H9 (cell line): ENCODE measurements around the gene TLCD3A. TPM values are rescaled to one million over a fixed set of nuclear protein-coding genes. Genes with fewer than 3 reads are reported as not detected.
"Not testable (repeated sequence)": the region's sequence is repeated elsewhere in the genome, so short reads cannot be mapped to it uniquely, and the experiment has no call there.

ENCODE experiments used
- DNase-seq: peaks from one replicate; pipeline ENCODE4 v3.0.0-alpha.2; 2017
- H2AFZ ChIP-seq: one replicate; pipeline ENCODE4 v1.6.1; 2013; ENCODE audit warnings: mild to moderate bottlenecking, low read length, control low read depth, moderate library complexity
- H2AK5ac ChIP-seq: 2 replicates; pipeline ENCODE4 v1.6.1; 2013; ENCODE audit warnings: low read length, control low read depth, mixed read lengths; ENCODE audit not compliant: insufficient read length
- H2BK120ac ChIP-seq: one replicate; pipeline ENCODE4 v1.6.1; 2013; ENCODE audit warnings: low read depth, mild to moderate bottlenecking, low read length, control low read depth, inconsistent platforms; ENCODE audit not compliant: poor library complexity, severe bottlenecking
- H2BK12ac ChIP-seq: 2 replicates; pipeline ENCODE4 v1.6.1; 2013; ENCODE audit warnings: low read length, control low read depth, mixed read lengths, low read depth; ENCODE audit not compliant: insufficient read length
- H2BK15ac ChIP-seq: 2 replicates; pipeline ENCODE4 v1.6.1; 2013; ENCODE audit warnings: low read depth, low read length, control low read depth
- H2BK20ac ChIP-seq: one replicate; pipeline ENCODE4 v1.6.1; 2013; ENCODE audit warnings: low read depth, mild to moderate bottlenecking, low read length, control low read depth, inconsistent platforms; ENCODE audit not compliant: poor library complexity, severe bottlenecking
- H2BK5ac ChIP-seq: 2 replicates; pipeline ENCODE4 v1.6.1; 2013; ENCODE audit warnings: low read length, control low read depth, mixed read lengths; ENCODE audit not compliant: insufficient read length
- H3K14ac ChIP-seq: 2 replicates; pipeline ENCODE4 v1.6.1; 2013; ENCODE audit warnings: low read length, control low read depth; ENCODE audit not compliant: insufficient read depth
- H3K18ac ChIP-seq: 2 replicates; pipeline ENCODE4 v1.6.1; 2013; ENCODE audit warnings: low read depth, mild to moderate bottlenecking, mixed read lengths, low read length, control low read depth; ENCODE audit not compliant: insufficient read length
- H3K23ac ChIP-seq: 2 replicates; pipeline ENCODE4 v1.6.1; 2013; ENCODE audit warnings: low read length, control low read depth, mixed read lengths, low read depth; ENCODE audit not compliant: insufficient read length
- H3K23me2 ChIP-seq: 2 replicates; pipeline ENCODE4 v1.6.1; 2013; ENCODE audit warnings: low read depth, mild to moderate bottlenecking, mixed read lengths, low read length, control low read depth; ENCODE audit not compliant: insufficient read length, poor library complexity, severe bottlenecking
- H3K27ac ChIP-seq: 2 replicates; pipeline ENCODE4 v1.5.1; 2013; ENCODE audit warnings: low read length, control low read depth, mixed read lengths, low read depth; ENCODE audit not compliant: insufficient read length
- H3K27me3 ChIP-seq: 2 replicates; pipeline ENCODE4 v1.6.1; 2013; ENCODE audit warnings: low read length, control low read depth, inconsistent platforms; ENCODE audit not compliant: insufficient read depth
- H3K4ac ChIP-seq: 2 replicates; pipeline ENCODE4 v1.6.1; 2013; ENCODE audit warnings: low read depth, mild to moderate bottlenecking, control low read depth, inconsistent platforms, low read length, moderate library complexity
- H3K4me1 ChIP-seq: 2 replicates; pipeline ENCODE4 v1.6.1; 2013; ENCODE audit warnings: low read length, control low read depth, inconsistent platforms; ENCODE audit not compliant: insufficient read depth
- H3K4me2 ChIP-seq: 2 replicates; pipeline ENCODE4 v1.6.1; 2013; ENCODE audit warnings: low read length, control low read depth, mixed read lengths; ENCODE audit not compliant: insufficient read length, insufficient read depth
- H3K56ac ChIP-seq: 2 replicates; pipeline ENCODE4 v1.6.1; 2013; ENCODE audit warnings: low read depth, mild to moderate bottlenecking, mixed read lengths, low read length, control low read depth; ENCODE audit not compliant: insufficient read length
- H3K79me1 ChIP-seq: 2 replicates; pipeline ENCODE4 v1.6.1; 2013; ENCODE audit warnings: low read depth, mild to moderate bottlenecking, moderate library complexity, low read length, control low read depth, inconsistent platforms; ENCODE audit not compliant: insufficient read depth, poor library complexity, severe bottlenecking
- H3K79me2 ChIP-seq: 2 replicates; pipeline ENCODE4 v1.6.1; 2013; ENCODE audit warnings: low read length, control low read depth, inconsistent platforms; ENCODE audit not compliant: insufficient read depth
- H3K9ac ChIP-seq: 2 replicates; pipeline ENCODE4 v1.6.1; 2013; ENCODE audit warnings: low read length, control low read depth, mixed read lengths; ENCODE audit not compliant: insufficient read length; ENCODE audit errors: extremely low read depth
- H3K9me3 ChIP-seq: one replicate; pipeline ENCODE4 v1.6.1; 2013; ENCODE audit warnings: low read depth, low read length, inconsistent platforms; ENCODE audit not compliant: control insufficient read depth
- H3T11ph ChIP-seq: one replicate; pipeline ENCODE4 v1.6.1; 2013; ENCODE audit warnings: mild to moderate bottlenecking, low read length, control low read depth, inconsistent platforms
- H4K20me1 ChIP-seq: one replicate; pipeline ENCODE4 v1.6.1; 2013; ENCODE audit not compliant: control insufficient read depth, insufficient read length, insufficient read depth
- H4K5ac ChIP-seq: 2 replicates; pipeline ENCODE4 v1.6.1; 2013; ENCODE audit warnings: low read depth, mild to moderate bottlenecking, mixed read lengths, low read length, control low read depth; ENCODE audit not compliant: insufficient read length
- H4K8ac ChIP-seq: replicated peaks from 2 replicates; pipeline ENCODE4 v1.6.1; 2013; ENCODE audit warnings: low read length, control low read depth, mixed read lengths, low read depth; ENCODE audit not compliant: insufficient read length
- H4K91ac ChIP-seq: 2 replicates; pipeline ENCODE4 v1.6.1; 2013; ENCODE audit warnings: low read depth, mild to moderate bottlenecking, moderate library complexity, mixed read lengths, low read length, control low read depth; ENCODE audit not compliant: insufficient read length
- H3K27ac Mint-ChIP-seq, 3 experiments: 2 replicates in 2 of 3; 3 replicates in 1 of 3; pipeline ENCODE4 v1.8.0; 2020 to 2021; ENCODE audit warnings: mixed read lengths in 3 of 3, mild to moderate bottlenecking in 1 of 3, moderate library complexity in 1 of 3
- H3K27me3 Mint-ChIP-seq: 2 replicates; pipeline ENCODE4 v1.8.0; 2021; ENCODE audit warnings: low read depth, mild to moderate bottlenecking, moderate library complexity, mixed read lengths
- H3K36me3 Mint-ChIP-seq, 3 experiments: 2 replicates in 2 of 3; 3 replicates in 1 of 3; pipeline ENCODE4 v1.8.0; 2020 to 2021; ENCODE audit warnings: low read depth in 3 of 3, mixed read lengths in 3 of 3; ENCODE audit not compliant: insufficient read depth in 1 of 3
- H3K4me1 Mint-ChIP-seq, 2 experiments: 2 replicates each; pipeline ENCODE4 v1.8.0; 2020; ENCODE audit warnings: mixed read lengths in 2 of 2
- H3K4me3 Mint-ChIP-seq, 2 experiments: 2 replicates in 1 of 2; 3 replicates in 1 of 2; pipeline ENCODE4 v1.8.0; 2020 to 2021; ENCODE audit warnings: mild to moderate bottlenecking in 2 of 2, mixed read lengths in 2 of 2, moderate library complexity in 1 of 2
- H3K9me3 Mint-ChIP-seq, 2 experiments: 2 replicates in 1 of 2; 3 replicates in 1 of 2; pipeline ENCODE4 v1.8.0; 2020; ENCODE audit warnings: mild to moderate bottlenecking in 2 of 2, mixed read lengths in 2 of 2, moderate library complexity in 1 of 2
- WGBS: extraction: QIAGEN DNeasy Blood & Tissue Kit; methylation state at CpG from one replicate; pipeline ENCODE4 v1.1.7; 2013; ENCODE audit warnings: missing lambda C conversion rate, low lambda C conversion rate, mixed read lengths; ENCODE audit not compliant: insufficient read length; ENCODE audit errors: extremely low coverage; 5-methylcytosine and 5-hydroxymethylcytosine counted together
- total RNA-seq: library from RNA; stranded (reverse); gene quantifications from 2 replicates; pipeline ENCODE4 v1.2.1, GENCODE V29; 2021

TLCD3A gene
- total RNA-seq, 1 experiment from 2014 or later: 29.6 TPM

- H3K23me2 ChIP-seq, H2BK15ac ChIP-seq, H3K9me3 ChIP-seq, H2BK5ac ChIP-seq, H3K4ac ChIP-seq, H3K4me2 ChIP-seq, H2AK5ac ChIP-seq, H3K79me2 ChIP-seq, H4K5ac ChIP-seq, H2AFZ ChIP-seq, H3K27me3 ChIP-seq, H3T11ph ChIP-seq, H3K14ac ChIP-seq, H3K27ac ChIP-seq, H2BK20ac ChIP-seq, H3K4me3 Mint-ChIP-seq, H3K9me3 Mint-ChIP-seq, H2BK12ac ChIP-seq, H3K4me1 ChIP-seq, H4K20me1 ChIP-seq, H4K8ac ChIP-seq, H3K56ac ChIP-seq, H3K27me3 Mint-ChIP-seq, H3K18ac ChIP-seq, H2BK120ac ChIP-seq, H3K23ac ChIP-seq, H3K79me1 ChIP-seq, H4K91ac ChIP-seq, H3K9ac ChIP-seq: not testable (repeated sequence)
- H3K27ac Mint-ChIP-seq: peak overlapping the region in 1 of 3 experiments; percentile 93; a peak in 2 of 7 replicates
- H3K4me1 Mint-ChIP-seq: peaks cover 10 to 24% of the 10 kb centered on the region in 2 experiments
- DNase-seq: peak; percentile 89
- H3K36me3 Mint-ChIP-seq: peaks cover 22 to 53% (median 50%) of the 10 kb centered on the region in 3 experiments; a peak in 6 of 7 replicates
- no CpG with 5 or more reads among the region's 12 CpGs for WGBS
Measured at GRCh38 chr17:790874-791247, 58.5 kb downstream of the TLCD3A start.
